GM19372 (cell line): Measurements from ENCODE around the gene DUSP10.

Experiments used
- ATAC-seq: cut with Tn5 transposase; IDR thresholded peaks from one replicate; pipeline ENCODE4 v1.9.1; 2021; ENCODE audit warnings: mild to moderate bottlenecking, low read depth, moderate library complexity; ENCODE audit not compliant: unreplicated experiment

The DUSP10 gene

GRCh38 chr1:221766210-221766609 is 24.3 kb upstream of the DUSP10 start:
- ATAC-seq = no peak

- ATAC-seq = no peak
These were observed 23.6 kb upstream of the DUSP10 start for GRCh38 chr1:221765527-221765926.

- ATAC-seq = no peak
These were observed 20.2 kb upstream of the DUSP10 start for GRCh38 chr1:221762121-221762520.

GRCh38 chr1:221761354-221762002 is 19.6 kb upstream of the DUSP10 start:
- peak; percentile 67 for ATAC-seq

- no peak for ATAC-seq
These were observed 19.0 kb upstream of the DUSP10 start for GRCh38 chr1:221760911-221761310.

- ATAC-seq = no peak
These were observed 17.5 kb upstream of the DUSP10 start for GRCh38 chr1:221759436-221759835.

GRCh38 chr1:221758455-221758854 is 16.6 kb upstream of the DUSP10 start:
- ATAC-seq = no peak

- ATAC-seq = no peak
These were observed 15.1 kb upstream of the DUSP10 start for GRCh38 chr1:221756830-221757551.

- peak; percentile 26 for ATAC-seq
These were observed 11.9 kb upstream of the DUSP10 start for GRCh38 chr1:221753828-221754188.

GRCh38 chr1:221751226-221751887 is 9.5 kb upstream of the DUSP10 start:
- no peak for ATAC-seq

- ATAC-seq = no peak
These were observed 7.1 kb upstream of the DUSP10 start for GRCh38 chr1:221748981-221749380.

GRCh38 chr1:221747839-221748238 is 6.0 kb upstream of the DUSP10 start:
- ATAC-seq = no peak

- no peak for ATAC-seq
These were observed 1.7 kb upstream of the DUSP10 start for GRCh38 chr1:221743416-221744208.

- peak; percentile 46 for ATAC-seq
These were observed 896 bp upstream of the DUSP10 start for GRCh38 chr1:221742555-221743415.

GRCh38 chr1:221740993-221741702 is 741 bp downstream of the DUSP10 start:
- ATAC-seq = no peak

- no peak for ATAC-seq
These were observed 1.4 kb downstream of the DUSP10 start for GRCh38 chr1:221740369-221740992.

- no peak for ATAC-seq
These were observed 2.2 kb downstream of the DUSP10 start for GRCh38 chr1:221739677-221740025.

GRCh38 chr1:221739018-221739676 is 2.7 kb downstream of the DUSP10 start:
- ATAC-seq = no peak

- no peak for ATAC-seq
These were observed 5.2 kb downstream of the DUSP10 start for GRCh38 chr1:221736714-221737113.
